Measurements from ENCODE around the gene KSR2. TPM values are rescaled to one million over a fixed set of nuclear protein-coding genes. Genes with fewer than 3 reads are reported as not detected.

Gene KSR2
- total and polyA plus RNA-seq, 2 of the 4 experiments (the other 2 are of a cell fraction), result not detected

DNA sequence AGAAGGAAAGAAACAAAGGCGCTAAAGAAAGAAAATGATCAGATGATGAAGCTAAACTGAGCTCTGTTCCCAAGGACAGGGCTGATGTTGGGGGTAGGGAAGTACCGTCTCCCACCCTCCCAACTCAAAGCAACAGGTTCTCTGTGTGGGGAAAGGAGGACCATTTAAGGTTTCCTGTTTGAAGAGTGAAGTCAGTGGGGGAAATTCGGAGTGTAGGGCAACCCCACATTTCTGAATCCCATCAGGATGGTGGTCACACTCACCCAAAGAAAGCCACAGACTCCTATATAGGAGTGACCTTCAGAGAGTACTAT is 131.1 kb downstream of the KSR2 start:
- no peak overlapping the region for H3K4me2 ChIP-seq (ENCODE audit: low read depth, low read length)
- dilution Hi-C loops (cut with HindIII; ENCODE audit: low sequenced_read_pairs, unreplicated experiment), result no loop called here
- POLR2A ChIA-PET (ENCODE audit: unreplicated experiment), result no interaction called here
- no peaks in the 10 kb centered on the region for H3K79me1 ChIP-seq (ENCODE audit: low read depth in 1 of 2, low read length in 2 of 2)
- DNase-seq, result no peak
- BruUV-seq (replicated peaks), result no TSS peak
- H3K18ac ChIP-seq (ENCODE audit: low read depth, low read length), result no peak overlapping the region
- H3K27ac ChIP-seq (ENCODE audit: insufficient read depth, low read length), result no peak overlapping the region
- intact Hi-C loops (cut with micrococcal nuclease), result loop anchor here (1.0 to 5.0 kb wide), 4 partner anchors 470 to 1135 kb away; no protein-coding TSS in a partner anchor
- H2BK15ac ChIP-seq (ENCODE audit: low read depth, low read length), result no peak overlapping the region
- no peak overlapping the region for H2AK9ac ChIP-seq (replicated peaks; ENCODE audit: low read depth, low read length, poor library complexity)
- no peaks in the 10 kb centered on the region for H4K20me1 ChIP-seq (ENCODE audit: insufficient read depth, low read length)
- no peak overlapping the region for H3K14ac ChIP-seq (replicated peaks; ENCODE audit: low read depth, low read length)
- H3K56ac ChIP-seq (ENCODE audit: extremely low read depth, insufficient read depth, low read length), result no peak overlapping the region
- H2BK120ac ChIP-seq (ENCODE audit: low read depth, low read length), result no peak overlapping the region
- H2BK20ac ChIP-seq (ENCODE audit: low read depth, low read length), result no peak overlapping the region
- H3K27me3 ChIP-seq (ENCODE audit: control insufficient read depth, insufficient read depth, low read length), result no peaks in the 10 kb centered on the region
- no peak overlapping the region for H4K5ac ChIP-seq (ENCODE audit: low read depth, low read length)
- in situ Hi-C loops (cut with MboI; ENCODE audit: low sequenced_read_pairs), result loop anchor here (5.0 to 25.0 kb wide), 3 partner anchors 473 to 800 kb away; partner anchors contain the start of gene NOS1
- no peak overlapping the region for H2BK5ac ChIP-seq (ENCODE audit: low read depth, low read length, poor library complexity, severe bottlenecking)
- H4K91ac ChIP-seq (ENCODE audit: insufficient read depth, low read depth, low read length), result no peak overlapping the region
- no peaks in the 10 kb centered on the region for H3K4me1 ChIP-seq (ENCODE audit: control insufficient read depth, insufficient read depth, low read length)
- CTCF ChIA-PET, result interaction anchor here (0.9 to 3.7 kb wide), 7 partner anchors 9 to 1134 kb away, joined by 3 to 31 read pairs (median 4); no protein-coding TSS in a partner anchor
- H3K4ac ChIP-seq (ENCODE audit: low read depth, low read length), result no peak overlapping the region
- peaks cover 3% of the 10 kb centered on the region; the same call in 1 of the 2 replicates for H3K9me3 ChIP-seq (ENCODE audit: control insufficient read depth, insufficient read depth, low read length)
- no peak overlapping the region for H3K9ac ChIP-seq (ENCODE audit: low read depth, low read length)
- no peak overlapping the region for H3K23ac ChIP-seq (ENCODE audit: low read depth, low read length)
- ATAC-seq (ENCODE audit: low read depth), result no peak
- WGBS, 2 experiments (ENCODE audit: extremely low coverage in 2 of 2, insufficient read length in 1 of 2), result no CpG with 5 or more reads among the region's 3 CpGs
- H3K4me3 ChIP-seq (ENCODE audit: insufficient read depth, low read depth, low read length), result no peak overlapping the region
- H2AK5ac ChIP-seq (ENCODE audit: low read depth, low read length), result no peak overlapping the region
- no peaks in the 10 kb centered on the region for H3K9me1 ChIP-seq (ENCODE audit: insufficient read depth, low read length)
- no peak overlapping the region for H4K8ac ChIP-seq (ENCODE audit: low read depth in 2 of 2, low read length in 2 of 2)
- no peak overlapping the region for H2AFZ ChIP-seq (replicated peaks; ENCODE audit: low read length, poor library complexity)
- no peaks in the 10 kb centered on the region for H3K36me3 ChIP-seq (ENCODE audit: control insufficient read depth, insufficient read depth, low read length)
- TF ChIP-seq MAFK (IDR thresholded peaks at IDR 0.05; ENCODE audit: low read depth, low read length), result no peak
- TF ChIP-seq MAZ (IDR thresholded peaks at IDR 0.05; ENCODE audit: borderline replicate concordance, low read depth, low read length), result no peak

Data from IMR-90 (cell line).